Frontal cortex (tissue), 4 donors: Measurements from ENCODE around the gene HAND1. TPM values are rescaled to one million over a fixed set of nuclear protein-coding genes. Genes with fewer than 3 reads are reported as not detected.

Experiments
- DNase-seq, 2 donors: peaks; one replicate each; pipeline ENCODE4 v3.0.0; 2012; ENCODE audit warnings: low spot score in 2 of 2
- FAIRE-seq: peaks from 2 replicates; lab custom pipeline; 2012; peaks lifted over from hg19 to GRCh38; lab: Jason Lieb, UNC
- total RNA-seq: library from RNA; depleted of rRNA; stranded (reverse); fragments of >200 nt; gene quantifications from one replicate; pipeline ENCODE4 v1.2.3, GENCODE V29; 2014
- donor health status: control.
- donor health status: control.
- donor health status: control.

The HAND1 gene
- total RNA-seq, 1 donor from 2014 or later: not detected

DNA sequence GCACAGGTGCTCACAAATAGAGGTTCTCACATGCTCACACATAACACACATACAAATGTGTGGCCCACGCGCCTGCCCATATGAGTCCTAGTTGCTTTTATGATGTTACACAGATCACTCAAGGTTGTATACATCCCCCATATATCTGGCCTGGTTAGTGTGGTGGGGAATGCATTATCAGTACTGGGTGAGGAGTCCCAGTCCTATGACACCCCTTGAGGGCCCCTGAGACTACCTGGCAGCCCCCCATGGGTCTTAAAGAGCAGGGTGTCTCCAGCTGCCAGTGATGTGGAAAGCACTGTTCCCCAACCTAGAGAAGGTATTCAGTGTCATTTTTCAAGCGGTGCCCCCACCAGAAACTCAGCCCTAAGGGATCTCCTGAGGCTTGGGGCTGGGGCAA, 2.8 kb upstream of the HAND1 start:
- FAIRE-seq: no peak
- no peak for DNase-seq

DNA sequence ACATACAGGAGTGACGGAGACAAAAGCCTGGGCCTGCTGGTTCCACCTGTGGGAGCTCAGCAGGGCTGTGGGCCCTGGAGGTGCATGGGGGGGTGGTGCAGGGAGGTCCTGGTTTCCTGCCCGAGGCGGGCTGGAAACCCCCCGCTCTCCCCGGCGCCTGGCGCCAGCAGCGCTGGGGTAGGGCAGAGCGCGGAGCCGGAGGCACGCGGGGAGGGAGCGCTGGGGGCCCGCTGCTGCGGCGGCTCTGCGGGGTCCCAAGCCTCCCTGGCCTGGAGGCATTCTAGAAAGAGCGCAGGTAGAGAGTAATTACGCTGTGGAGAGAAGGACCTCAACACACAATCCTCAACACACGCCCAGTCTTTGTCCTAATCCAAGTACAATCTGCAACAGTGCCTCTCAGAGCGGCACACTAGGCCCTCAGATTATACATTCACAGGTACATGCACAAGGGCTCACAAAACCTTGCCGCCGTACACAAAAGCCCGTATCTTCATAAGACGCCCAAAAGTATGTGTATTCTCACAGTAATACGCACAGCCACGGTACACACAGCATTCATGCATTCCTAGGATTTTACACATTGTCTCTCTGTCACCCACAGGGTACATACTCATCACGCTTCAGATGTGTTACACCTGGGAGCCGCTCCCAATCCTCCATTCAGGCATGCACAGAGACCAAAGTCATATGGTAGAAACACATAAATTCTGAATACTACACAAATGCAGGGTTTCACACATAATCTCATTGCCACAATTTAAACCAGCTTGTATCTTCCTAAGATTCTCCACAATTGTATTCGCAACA, 2.1 kb upstream of the HAND1 start:
- DNase-seq (no peak), FAIRE-seq (no peak)

DNA sequence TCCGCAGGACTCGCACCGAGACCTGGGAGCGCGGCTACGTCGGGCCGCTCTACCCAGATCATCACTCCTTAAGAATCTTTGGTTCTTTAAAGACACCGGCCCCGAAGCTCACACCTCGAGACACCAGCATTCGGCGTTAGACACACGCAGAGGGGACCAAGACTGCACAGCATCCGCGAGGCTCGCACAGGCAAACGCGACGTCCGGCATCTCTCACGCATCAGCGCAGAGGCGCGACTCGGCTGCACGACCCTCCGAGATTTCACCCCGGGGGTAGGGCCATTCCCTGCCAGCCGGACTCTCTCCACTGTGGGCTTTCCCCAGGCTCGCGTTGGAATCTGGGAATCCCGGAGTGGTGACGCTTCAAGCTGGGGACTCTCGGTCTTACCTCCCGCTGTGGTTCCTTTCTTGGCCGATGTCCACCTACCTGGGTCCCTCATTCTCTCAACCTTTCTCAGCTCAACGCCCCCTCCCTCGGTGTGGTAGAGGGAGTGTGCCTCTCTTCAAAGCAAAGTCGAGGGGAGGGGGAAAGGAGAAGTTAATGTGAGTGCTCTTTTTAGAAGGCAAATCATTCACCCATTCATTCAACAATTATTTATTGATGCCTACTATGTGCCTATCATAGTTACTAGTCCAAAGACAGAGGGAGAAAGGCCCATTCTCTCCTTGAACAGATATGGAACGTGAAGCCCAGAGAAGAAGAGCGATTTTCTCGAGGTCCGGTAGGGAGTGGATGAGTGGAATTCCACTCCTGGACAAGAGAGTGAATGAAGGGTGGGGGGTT, 1.3 kb upstream of the HAND1 start:
- no peak for FAIRE-seq

DNA sequence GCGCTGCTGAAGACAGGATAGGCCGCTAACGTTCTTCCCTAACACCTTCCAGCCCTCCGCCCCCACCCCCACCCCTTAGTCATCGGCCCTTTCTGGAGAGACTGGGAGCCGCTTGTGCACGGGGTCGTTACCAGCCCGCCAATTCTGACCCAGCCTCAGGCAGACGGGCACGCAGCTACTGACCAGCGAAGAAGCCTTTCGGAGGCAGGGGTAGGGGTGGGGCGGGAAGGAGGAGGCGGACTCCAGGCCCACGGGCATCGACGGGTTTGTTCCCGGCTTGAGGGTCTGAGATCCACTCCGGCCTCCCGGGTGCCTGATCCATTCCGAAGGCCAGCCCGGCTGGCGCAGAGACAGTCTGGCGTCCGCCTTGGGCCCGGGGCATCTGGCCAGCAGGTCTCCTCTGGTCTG, 729 bp upstream of the HAND1 start:
- DNase-seq: no peak

More for the DNA sequence above, 1.3 kb upstream of the HAND1 start:
- DNase-seq: no peak

DNA sequence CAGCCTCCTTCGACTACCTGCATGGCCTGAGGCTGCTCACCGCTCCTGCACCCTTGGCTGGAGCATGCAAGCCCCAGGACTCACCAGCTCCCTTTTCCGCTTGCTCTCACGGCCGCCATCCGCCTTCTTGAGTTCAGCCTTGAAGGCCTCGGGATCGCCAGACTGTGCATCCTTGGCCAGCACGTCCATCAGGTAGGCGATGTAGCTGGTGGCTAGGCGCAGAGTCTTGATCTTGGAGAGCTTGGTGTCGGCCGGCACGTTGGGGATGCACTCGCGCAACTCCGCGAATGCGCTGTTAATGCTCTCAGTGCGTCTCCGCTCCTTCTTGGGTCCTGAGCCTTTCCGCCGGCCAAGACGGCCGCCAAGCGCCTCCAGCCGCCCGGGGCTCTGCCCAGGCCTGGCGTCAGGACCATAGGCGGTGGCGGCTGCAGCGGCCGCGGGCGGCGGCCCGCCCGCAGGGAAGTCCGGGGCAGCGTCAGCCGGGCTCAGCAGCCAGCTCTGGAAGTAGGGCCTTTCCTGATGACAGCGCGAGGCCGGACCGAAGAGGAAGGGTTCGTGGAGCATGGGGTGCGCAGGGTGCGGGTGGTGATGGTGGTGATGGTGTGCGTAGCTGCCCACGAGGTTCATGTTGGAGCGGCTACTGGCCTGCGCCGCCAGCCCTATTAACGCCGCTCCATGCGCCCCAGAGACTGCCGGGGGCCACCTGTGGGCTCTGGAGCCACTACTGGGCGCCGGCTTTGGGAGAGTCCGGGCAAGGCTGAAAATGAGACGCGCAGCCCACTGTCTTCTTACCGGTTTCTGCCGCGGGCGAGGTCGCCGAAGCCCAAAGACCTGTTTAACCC, 424 bp downstream of the HAND1 start:
- no peak for DNase-seq
- no peak for FAIRE-seq

More for the DNA sequence above, 729 bp upstream of the HAND1 start:
- no peak for FAIRE-seq

DNA sequence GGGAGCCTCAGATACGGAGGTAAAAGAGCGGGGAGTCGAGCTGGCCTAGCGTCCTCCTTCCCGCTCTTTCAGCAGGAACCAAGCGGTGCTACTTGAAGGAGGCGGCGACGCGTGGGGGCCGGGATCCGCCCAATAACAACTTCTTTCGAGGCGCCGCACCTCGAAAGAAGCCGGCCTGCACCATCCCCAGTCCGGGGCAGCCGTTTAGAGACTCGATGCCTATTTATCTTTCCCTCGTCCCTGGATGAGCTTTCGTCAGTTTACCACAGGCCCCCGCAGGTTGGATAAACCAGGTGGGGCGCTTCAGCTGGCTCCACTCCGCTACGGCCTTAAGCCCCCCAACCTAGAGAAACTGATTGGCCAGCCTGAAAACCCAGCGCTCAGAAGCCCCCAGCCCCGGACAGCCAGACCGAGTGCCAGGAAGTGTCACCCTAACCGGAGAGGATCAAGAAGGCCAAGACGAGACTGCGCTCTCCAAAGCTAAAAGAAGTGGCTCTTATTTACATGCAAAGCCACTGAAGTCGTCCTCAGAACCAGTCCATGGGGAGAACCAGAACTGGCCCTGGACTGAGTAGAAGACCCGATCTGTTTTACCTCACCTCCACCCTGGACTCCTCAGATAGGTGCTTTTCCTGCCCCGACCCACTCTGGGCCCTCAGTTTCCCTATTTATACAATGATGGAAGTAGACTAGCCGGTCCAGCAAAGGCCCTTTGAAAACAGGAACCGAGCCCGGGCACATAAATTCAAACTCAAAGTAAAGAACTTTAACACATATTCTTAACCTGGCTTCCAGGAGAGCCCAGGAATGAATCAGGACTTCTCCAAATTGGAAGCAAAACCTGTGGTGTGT, 1.4 kb downstream of the HAND1 start:
- no peak for FAIRE-seq

DNA sequence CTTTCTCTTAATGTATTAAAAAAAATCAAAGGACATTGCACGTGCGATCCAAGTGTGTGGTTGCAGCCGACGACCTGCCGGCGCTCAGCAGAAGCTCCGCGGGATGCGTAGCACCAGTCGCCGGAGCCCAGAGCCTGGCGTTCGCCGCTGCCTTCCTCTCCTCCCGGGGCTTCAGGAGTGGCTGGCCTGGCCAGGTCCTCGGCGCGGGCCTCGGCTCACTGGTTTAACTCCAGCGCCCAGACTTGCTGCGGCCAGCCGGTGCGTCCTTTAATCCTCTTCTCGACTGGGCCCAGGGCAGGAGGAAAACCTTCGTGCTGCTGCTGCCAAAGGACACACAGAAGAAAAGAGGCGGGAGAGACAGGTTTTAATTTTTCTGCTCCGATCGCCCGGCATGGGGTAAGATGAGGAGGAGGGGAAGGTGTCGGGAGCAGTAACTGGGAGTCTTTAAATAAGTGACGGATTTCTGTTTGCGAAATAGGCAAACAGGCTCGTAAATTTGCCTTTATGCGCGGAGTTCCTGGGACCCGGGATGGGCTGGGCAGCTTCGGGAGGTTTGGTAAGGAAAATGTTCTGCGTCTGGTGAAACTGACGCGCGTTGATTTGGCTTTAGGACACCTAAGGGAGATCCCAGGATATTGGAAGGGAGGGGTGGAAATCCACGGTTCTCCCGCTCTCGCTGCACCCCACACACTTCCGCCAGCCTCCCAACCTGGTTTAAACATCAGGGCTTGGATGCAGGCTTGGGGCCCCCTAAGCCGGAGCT, 2.3 kb downstream of the HAND1 start:
- DNase-seq (no peak), FAIRE-seq (no peak)

More for the DNA sequence above, 1.4 kb downstream of the HAND1 start:
- DNase-seq: no peak

DNA sequence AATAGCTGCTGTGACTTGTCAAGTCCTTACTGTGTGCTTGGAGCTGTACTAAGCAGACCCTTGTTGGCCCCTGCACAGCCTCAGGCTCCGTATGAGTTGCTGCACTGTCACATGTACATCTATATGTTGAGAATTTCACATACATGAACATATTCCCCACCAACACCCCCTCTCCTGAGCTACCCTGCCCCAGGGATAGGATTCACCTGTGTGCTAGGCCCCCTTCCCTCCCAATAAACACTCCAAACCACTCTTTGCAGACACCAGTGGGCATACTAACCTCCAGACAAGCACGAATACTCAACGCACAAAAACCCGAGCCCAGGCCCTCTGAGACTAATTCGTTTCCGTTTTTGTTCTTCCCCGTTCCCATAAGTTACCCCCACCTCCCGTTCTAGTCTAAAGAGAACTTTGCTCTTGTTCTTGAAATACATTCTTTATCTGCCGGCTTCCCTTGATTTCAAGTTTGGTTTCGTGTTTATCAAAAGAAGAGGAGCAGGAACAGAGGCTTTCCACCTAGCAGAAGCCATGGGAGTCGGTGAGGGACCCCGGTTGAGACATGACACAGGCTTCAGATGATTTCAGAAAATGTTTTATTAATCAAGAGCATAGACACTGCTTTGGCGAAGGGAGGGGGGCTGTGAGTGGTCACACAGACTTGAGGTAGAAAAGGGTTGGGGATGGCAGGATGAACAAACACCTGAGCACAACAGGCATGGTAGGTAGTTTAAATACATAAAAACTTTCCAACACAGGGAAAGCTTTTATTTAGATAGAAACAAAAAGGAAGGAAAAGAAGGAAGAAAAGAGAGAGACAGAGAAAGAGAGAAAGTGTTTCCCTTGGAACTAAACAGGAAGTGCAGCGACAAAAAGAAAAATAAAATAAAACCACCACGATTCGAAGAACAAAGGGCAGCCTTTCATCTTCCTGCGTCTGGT, 3.4 kb downstream of the HAND1 start:
- DNase-seq: no peak
- FAIRE-seq: no peak

DNA sequence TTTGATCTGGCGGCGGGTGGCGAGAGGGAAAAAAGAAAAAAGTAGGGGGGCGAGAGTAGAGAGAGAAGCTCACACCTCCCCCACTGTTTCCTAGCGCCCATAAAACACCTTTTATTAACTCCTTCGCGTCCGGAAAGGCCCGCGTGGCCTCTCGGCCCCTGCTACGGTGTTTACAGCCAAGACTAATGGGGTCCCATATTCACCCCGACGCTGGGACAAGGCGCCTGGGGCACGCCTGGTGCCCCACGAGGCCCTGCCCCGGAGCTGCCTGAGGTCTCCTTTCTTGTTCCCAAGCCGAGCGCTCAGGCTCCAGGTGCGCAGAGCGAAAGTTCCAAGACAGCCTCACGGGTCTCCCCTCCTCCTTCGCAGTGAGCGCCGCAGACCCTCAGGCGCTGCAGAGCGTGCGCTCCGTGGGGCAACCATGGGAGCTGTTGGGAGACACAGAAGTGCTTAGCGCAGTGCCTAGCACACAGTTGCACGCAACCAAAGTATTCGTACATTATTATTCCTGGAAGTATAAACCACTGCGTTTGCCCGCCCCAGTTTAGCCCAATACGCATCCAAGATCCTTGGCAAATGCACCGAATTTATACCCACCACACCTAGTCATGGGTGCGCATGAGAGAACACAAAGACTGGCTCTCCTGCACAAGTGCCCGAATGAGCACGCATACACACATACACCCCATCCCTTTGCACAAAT, 4.3 kb downstream of the HAND1 start:
- FAIRE-seq: no peak
- DNase-seq: no peak

DNA sequence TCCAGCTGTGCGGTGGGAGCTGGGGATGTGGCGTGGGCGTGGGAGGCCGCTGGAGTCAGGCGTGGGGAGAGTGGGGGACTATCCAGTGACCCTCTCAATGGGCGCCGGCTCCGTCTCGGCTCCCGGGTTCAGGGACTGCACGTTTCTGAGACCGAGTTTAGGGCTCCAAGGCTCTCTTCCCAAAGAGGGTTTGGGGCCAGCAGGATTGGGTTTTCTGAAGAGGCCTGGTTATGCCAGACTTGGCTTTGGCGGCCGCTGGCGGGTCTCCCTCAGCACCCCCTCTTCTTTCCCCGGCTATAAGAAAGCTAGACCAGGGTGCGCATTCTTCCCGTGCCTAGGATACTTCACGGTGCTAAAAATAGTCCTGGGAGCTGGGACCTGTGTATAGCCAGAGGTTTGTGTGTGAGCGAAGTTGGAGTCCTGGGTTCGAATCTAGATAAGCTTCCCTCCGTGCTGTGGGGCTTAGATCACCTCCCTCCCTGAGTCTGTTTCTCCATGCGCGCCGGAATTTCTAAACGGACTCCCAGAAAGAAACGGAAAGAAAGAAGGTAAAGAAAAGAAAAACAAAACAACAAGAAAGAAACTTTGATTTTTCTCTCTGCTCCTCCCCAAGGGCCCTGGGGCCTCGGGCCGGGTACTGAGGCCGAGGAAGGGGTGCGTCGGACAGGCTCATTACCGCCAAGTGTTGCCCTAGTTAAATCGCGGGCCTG, 5.0 kb downstream of the HAND1 start:
- no peak for DNase-seq
- no peak for FAIRE-seq

DNA sequence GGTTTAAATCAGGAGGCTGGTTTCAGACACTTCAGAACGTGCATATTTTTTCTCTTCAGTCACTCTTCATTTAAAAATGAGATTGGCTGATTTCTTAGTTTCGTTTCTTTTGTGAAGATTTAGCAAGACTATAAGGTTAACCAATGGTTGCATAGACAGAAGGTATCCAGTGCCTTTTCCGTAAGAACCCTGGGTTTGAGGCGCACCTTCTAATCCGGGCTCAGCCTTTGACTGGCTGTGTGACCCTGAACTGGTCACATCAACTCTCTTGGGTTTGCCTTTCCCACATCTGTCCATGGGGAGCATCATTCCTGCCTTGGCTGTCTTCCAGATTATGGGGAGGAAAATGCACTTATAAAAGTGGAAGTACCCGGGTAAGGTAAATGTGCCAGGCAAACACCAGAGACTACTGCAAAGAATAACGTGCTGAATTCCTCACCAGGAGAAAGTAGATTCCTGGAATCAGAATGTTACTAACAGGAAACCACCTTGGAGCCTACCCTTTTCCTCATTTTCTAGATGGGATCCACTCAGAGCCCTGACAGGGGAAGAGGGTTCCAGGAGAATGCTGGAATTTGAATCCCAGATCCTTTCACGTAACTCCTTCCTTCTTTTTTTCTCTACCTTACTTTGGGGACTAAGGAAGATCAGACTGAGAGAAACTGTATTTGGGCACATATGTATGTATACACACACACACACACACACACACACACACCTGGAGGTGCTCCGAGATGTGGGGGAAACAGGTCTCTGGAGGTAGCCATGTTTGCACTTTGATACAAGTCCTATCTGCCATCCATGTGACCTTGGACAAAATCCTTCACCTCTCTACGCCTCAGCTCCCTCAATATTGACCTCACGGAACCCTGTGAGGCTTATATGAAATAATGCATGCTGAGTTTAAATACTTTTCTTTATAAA, 6.8 kb downstream of the HAND1 start:
- DNase-seq (no peak), FAIRE-seq (no peak)

DNA sequence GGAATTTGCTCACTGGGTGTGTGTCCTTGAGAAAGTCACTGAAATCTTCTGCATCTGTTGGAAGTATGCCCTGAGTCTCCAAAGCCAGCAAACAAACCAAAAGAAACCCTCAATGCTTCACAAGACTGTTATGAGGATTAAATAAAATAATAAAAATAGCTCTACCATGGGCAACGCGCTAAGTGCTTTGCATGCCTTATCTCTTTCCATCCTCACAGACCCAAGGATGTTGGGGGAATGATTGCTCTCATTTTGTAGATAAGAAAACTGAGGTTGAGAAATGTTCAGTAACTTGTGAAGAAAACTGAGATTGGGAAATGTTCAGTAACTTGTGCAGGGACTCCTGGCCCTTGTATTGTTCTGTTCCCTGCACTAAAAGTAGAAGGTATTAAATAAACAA, 7.9 kb downstream of the HAND1 start:
- DNase-seq: no peak
- no peak for FAIRE-seq

DNA sequence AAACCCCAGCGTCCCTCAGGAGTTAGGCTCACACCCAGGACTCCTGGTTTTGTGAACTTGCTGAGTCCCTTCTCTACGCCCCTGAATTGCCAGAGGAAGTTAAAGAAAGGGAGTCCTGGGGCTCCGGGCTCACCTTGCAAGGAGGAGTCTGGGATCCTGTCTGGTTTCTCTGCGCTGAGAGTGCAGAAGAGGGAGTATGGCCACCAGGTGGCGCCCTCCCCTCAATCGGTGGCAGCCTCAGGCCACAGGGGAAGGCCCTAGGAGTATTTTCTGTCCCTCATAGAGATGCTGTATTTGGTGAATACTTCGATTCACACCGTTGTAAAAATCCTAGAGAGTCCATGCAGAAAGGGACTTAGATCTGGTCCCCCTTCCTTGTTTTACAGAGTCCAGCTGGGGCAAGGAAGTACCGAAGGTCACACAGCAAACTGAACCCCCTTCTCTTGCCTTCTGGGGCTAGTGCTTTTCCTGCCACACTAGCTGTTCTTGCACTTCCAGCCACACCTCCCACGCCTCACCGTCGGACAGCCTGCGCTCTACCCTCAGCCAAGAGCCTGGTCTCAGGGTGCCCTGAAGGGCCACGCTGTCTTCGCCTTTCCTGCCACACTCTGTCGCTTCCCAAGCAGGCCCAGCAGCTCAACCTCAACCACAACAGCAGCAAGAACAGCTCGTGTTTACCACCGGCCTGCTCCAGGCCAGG, 10.2 kb downstream of the HAND1 start:
- FAIRE-seq: no peak

DNA sequence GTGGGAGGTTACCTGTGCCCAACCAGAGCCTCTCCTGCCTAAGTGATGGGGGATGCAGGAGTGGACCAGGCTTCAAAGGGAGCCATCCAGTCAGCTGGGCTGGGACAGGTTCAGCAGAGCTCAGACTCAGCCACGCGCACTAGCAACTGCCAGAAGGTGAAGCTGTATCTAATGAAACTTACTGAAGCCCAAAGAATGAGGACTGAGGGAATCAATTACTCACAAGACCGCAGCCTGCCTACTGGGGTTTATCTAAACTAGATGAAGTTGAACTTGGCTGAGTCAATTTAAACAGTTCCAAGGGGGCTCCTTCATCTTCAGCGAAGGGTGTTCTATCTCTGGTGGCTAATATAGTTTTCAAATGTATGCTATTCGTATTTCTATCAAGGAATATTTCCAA, 11.4 kb downstream of the HAND1 start:
- FAIRE-seq (no peak), DNase-seq (no peak)

More for the DNA sequence above, 10.2 kb downstream of the HAND1 start:
- DNase-seq: peak in 1 of 2 donors; percentile 81

DNA sequence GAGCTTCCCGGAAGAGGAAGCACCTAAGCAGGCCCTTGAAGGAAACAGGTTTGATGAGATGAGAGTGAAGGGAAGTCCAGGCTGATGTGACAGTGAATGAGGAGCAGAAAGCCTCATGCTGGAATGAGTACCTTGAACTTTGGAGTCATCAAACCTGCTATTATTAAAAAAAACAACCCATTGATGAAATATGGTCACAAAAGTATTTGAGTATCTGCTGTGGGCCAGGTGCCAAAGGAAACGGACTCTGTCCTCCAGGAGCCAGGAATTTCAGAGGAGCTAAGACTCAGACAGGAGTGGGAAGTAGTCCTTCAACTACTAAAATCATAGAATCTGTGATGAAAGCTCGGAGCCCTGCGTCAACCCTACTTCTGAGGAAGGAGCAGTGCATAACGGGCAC, 11.9 kb downstream of the HAND1 start:
- FAIRE-seq (no peak), DNase-seq (no peak)
